OCI-LY3 (cell line): Measurements from ENCODE around the gene RNPEP.

Experiments used
- H2AFZ ChIP-seq: fragments of 200-600, 300-600 bp; shearing (Covaris generic); 2 replicates; pipeline ENCODE4 v1.6.0; 2014; ENCODE audit warnings: antibody characterized with exemption, low read depth, low read length
- H3K27ac ChIP-seq: fragments of 200-600, 300-600 bp; sonication (generic); 2 replicates; pipeline ENCODE4 v1.5.1; 2014; ENCODE audit warnings: mild to moderate bottlenecking, low read length, moderate library complexity, mixed read lengths
- H3K27me3 ChIP-seq: fragments of 200-600, 300-600 bp; sonication (generic); 2 replicates; pipeline ENCODE4 v1.6.1; 2014; ENCODE audit warnings: low read depth, low read length, mixed read lengths
- H3K36me3 ChIP-seq: fragments of 200-600, 300-600 bp; sonication (generic); replicated peaks from 2 replicates; pipeline ENCODE3; 2014; ENCODE audit warnings: low read depth, low read length, mixed read lengths
- H3K4me1 ChIP-seq: fragments of 300-600, 200-600 bp; sonication (generic); 2 replicates; pipeline ENCODE4 v1.6.1; 2014; ENCODE audit warnings: low read length, mixed read lengths
- H3K4me2 ChIP-seq: fragments of 200-600, 300-600 bp; sonication (generic); 2 replicates; pipeline ENCODE4 v1.6.1; 2014; ENCODE audit warnings: low read length, mixed read lengths
- H3K4me3 ChIP-seq: fragments of 300-600, 200-600 bp; sonication (generic); 2 replicates; pipeline ENCODE4 v1.5.1; 2014; ENCODE audit warnings: antibody characterized with exemption, mild to moderate bottlenecking, low read length, moderate library complexity
- H3K79me2 ChIP-seq: fragments of 300-600, 200-600 bp; shearing (Covaris generic); 2 replicates; pipeline ENCODE4 v1.6.1; 2014; ENCODE audit warnings: mild to moderate bottlenecking, low read length, mixed read lengths
- H3K9ac ChIP-seq: fragments of 300-600, 200-600 bp; shearing (Covaris generic); 2 replicates; pipeline ENCODE4 v1.6.0; 2014; ENCODE audit warnings: mild to moderate bottlenecking, low read length, moderate library complexity
- H3K9me3 ChIP-seq: fragments of 200-600, 300-600 bp; shearing (Covaris generic); 2 replicates; pipeline ENCODE4 v1.6.1; 2014; ENCODE audit warnings: low read length, mixed read lengths; ENCODE audit not compliant: insufficient read depth
- H4K20me1 ChIP-seq: fragments of 200-600, 300-600 bp; sonication (generic); 2 replicates; pipeline ENCODE4 v1.6.1; 2016; ENCODE audit warnings: low read length, mixed read lengths; ENCODE audit not compliant: insufficient read depth
- CTCF ChIP-seq: fragments of 200-600, 300-600 bp; sonication (generic); IDR thresholded peaks from 2 replicates; pipeline ENCODE4 v1.5.1; 2014; ENCODE audit warnings: antibody characterized with exemption, low read length, low read depth
- EZH2phosphoT487 ChIP-seq: fragments of 200-600 bp; shearing (Covaris generic); IDR thresholded peaks from 2 replicates; pipeline ENCODE4 v1.6.1; 2018; ENCODE audit warnings: antibody characterized with exemption, mixed run types, low read depth

RNPEP gene

GRCh38 chr1:201984446-201984845, 2.0 kb downstream of the RNPEP start:
- TF ChIP-seq EZH2phosphoT487 = no peak
- TF ChIP-seq CTCF = no peak
- no peaks in the 10 kb centered on the region for H3K9me3 ChIP-seq
- peaks cover 11% of the 10 kb centered on the region for H3K4me1 ChIP-seq
- H3K4me2 ChIP-seq = no peak overlapping the region
- H2AFZ ChIP-seq = no peak overlapping the region
- H3K4me3 ChIP-seq = no peak overlapping the region
- peaks cover 8% of the 10 kb centered on the region for H3K36me3 ChIP-seq
- H3K79me2 ChIP-seq = peaks cover 27% of the 10 kb centered on the region
- no peaks in the 10 kb centered on the region for H4K20me1 ChIP-seq
- no peaks in the 10 kb centered on the region; the same call in 1 of the 2 replicates for H3K27me3 ChIP-seq
- H3K9ac ChIP-seq = no peak overlapping the region
- no peak overlapping the region for H3K27ac ChIP-seq

- Histone ChIP-seq H3K4me3 (no peak overlapping the region), H3K9me3 (no peaks in the 10 kb centered on the region), H2AFZ (no peak overlapping the region), H3K27me3 (no peaks in the 10 kb centered on the region; the same call in 1 of the 2 replicates), H4K20me1 (no peaks in the 10 kb centered on the region), H3K4me2 (no peak overlapping the region), H3K4me1 (peaks cover 11% of the 10 kb centered on the region), H3K79me2 (peaks cover 27% of the 10 kb centered on the region), H3K27ac (no peak overlapping the region), H3K36me3 (peaks cover 14% of the 10 kb centered on the region), H3K9ac (no peak overlapping the region)
- TF ChIP-seq CTCF = no peak
- TF ChIP-seq EZH2phosphoT487 = no peak
Measured at GRCh38 chr1:201985355-201985754, 2.9 kb downstream of the RNPEP start.

- Histone ChIP-seq H3K4me1 (peaks cover 2% of the 10 kb centered on the region), H3K4me3 (no peak overlapping the region), H3K79me2 (peaks cover 21% of the 10 kb centered on the region), H3K9me3 (no peaks in the 10 kb centered on the region), H4K20me1 (no peaks in the 10 kb centered on the region), H3K27me3 (no peaks in the 10 kb centered on the region), H3K9ac (no peak overlapping the region), H2AFZ (no peak overlapping the region), H3K27ac (no peak overlapping the region), H3K36me3 (peaks cover 38% of the 10 kb centered on the region), H3K4me2 (no peak overlapping the region)
- TF ChIP-seq CTCF = no peak
- TF ChIP-seq EZH2phosphoT487 = no peak
Measured at GRCh38 chr1:201988601-201989000, 6.2 kb downstream of the RNPEP start.

GRCh38 chr1:201989354-201990128, 7.1 kb downstream of the RNPEP start:
- H3K9ac ChIP-seq = no peak overlapping the region
- H3K36me3 ChIP-seq = peaks cover 45% of the 10 kb centered on the region
- no peak overlapping the region for H3K27ac ChIP-seq
- no peaks in the 10 kb centered on the region for H3K27me3 ChIP-seq
- H3K4me3 ChIP-seq = no peak overlapping the region
- H2AFZ ChIP-seq = no peak overlapping the region
- no peaks in the 10 kb centered on the region for H3K9me3 ChIP-seq
- H4K20me1 ChIP-seq = no peaks in the 10 kb centered on the region
- H3K4me1 ChIP-seq = no peaks in the 10 kb centered on the region
- H3K79me2 ChIP-seq = peaks cover 12% of the 10 kb centered on the region
- H3K4me2 ChIP-seq = no peak overlapping the region
- TF ChIP-seq EZH2phosphoT487 (no peak), CTCF (no peak)
